Inflammatory macrophage treated with lipopolysaccharide for 4 hours (primary cell): ENCODE measurements around the gene FAM221B.

Experiments used
- DNase-seq: peaks from one replicate; pipeline ENCODE4 v3.0.0-alpha.2; 2020

FAM221B gene

GRCh38 chr9:35828716-35829083 lies at the start of gene FAM221B:
Gene FAM221B, minus strand, starts transcription at chr9:35828732. Its CDS starts 2,571 bp downstream, at chr9:35826161.
- no peak for DNase-seq

- DNase-seq = no peak
Measured at GRCh38 chr9:35872505-35872904, 44.0 kb upstream of the FAM221B start.

- no peak for DNase-seq
Measured at GRCh38 chr9:35871545-35871944, 43.0 kb upstream of the FAM221B start.

- no peak for DNase-seq
Measured at GRCh38 chr9:35870351-35870923, 41.9 kb upstream of the FAM221B start, which contains the start of gene OR13J1. Gene OR13J1, minus strand, starts transcription at chr9:35870401. Its CDS starts 0 bp downstream, at chr9:35870401.

GRCh38 chr9:35869621-35870216 lies 41.2 kb upstream of the FAM221B start:
- no peak for DNase-seq

GRCh38 chr9:35868933-35869332 lies 40.4 kb upstream of the FAM221B start:
- no peak for DNase-seq

GRCh38 chr9:35867538-35867937 lies 39.0 kb upstream of the FAM221B start:
- DNase-seq = no peak

GRCh38 chr9:35864695-35865255 lies 36.2 kb upstream of the FAM221B start:
- no peak for DNase-seq

GRCh38 chr9:35863583-35863982 lies 35.1 kb upstream of the FAM221B start:
- DNase-seq = no peak

GRCh38 chr9:35862328-35862727 lies 33.8 kb upstream of the FAM221B start:
- no peak for DNase-seq

- no peak for DNase-seq
Measured at GRCh38 chr9:35861161-35861897, 32.8 kb upstream of the FAM221B start.

- no peak for DNase-seq
Measured at GRCh38 chr9:35859990-35860339, 31.4 kb upstream of the FAM221B start.

- DNase-seq = no peak
Measured at GRCh38 chr9:35859310-35859989, 30.9 kb upstream of the FAM221B start.

- no peak for DNase-seq
Measured at GRCh38 chr9:35858458-35858857, 29.9 kb upstream of the FAM221B start.

- no peak for DNase-seq
Measured at GRCh38 chr9:35856882-35857281, 28.4 kb upstream of the FAM221B start.

- no peak for DNase-seq
Measured at GRCh38 chr9:35856206-35856605, 27.7 kb upstream of the FAM221B start.

GRCh38 chr9:35854091-35854762 lies 25.7 kb upstream of the FAM221B start:
- no peak for DNase-seq

- no peak for DNase-seq
Measured at GRCh38 chr9:35852876-35853865, 24.6 kb upstream of the FAM221B start.

- no peak for DNase-seq
Measured at GRCh38 chr9:35852267-35852815, 23.8 kb upstream of the FAM221B start.

- no peak for DNase-seq
Measured at GRCh38 chr9:35847792-35848572, 19.4 kb upstream of the FAM221B start.
